Vagina (tissue), 2 donors: ENCODE results near the gene PFKFB4.
A peak's percentile ranks its signal among the peaks of the same experiment; 100 is the strongest.

Experiments used
- CTCF ChIP-seq, 3 experiments: fragments of 450-650 bp in 2 of 3; fragments of 200-600 bp in 1 of 3; sonication (generic) in 1 of 3; IDR thresholded peaks; one replicate each; pipeline ENCODE4 v1.5.1; 2017 to 2019; ENCODE audit warnings: antibody characterized with exemption in 3 of 3, mild to moderate bottlenecking in 2 of 3, moderate library complexity in 2 of 3
- POLR2A ChIP-seq, 2 donors: fragments of 450-650 bp; IDR thresholded peaks; one replicate each; pipeline ENCODE4 v1.6.1; 2017; ENCODE audit warnings: antibody characterized with exemption in 2 of 2, mild to moderate bottlenecking in 2 of 2, moderate library complexity in 2 of 2
- POLR2AphosphoS5 ChIP-seq, 2 donors: sonication (generic); formaldehyde crosslinking; IDR thresholded peaks; one replicate each; pipeline ENCODE4 v1.9.0; 2017; ENCODE audit warnings: antibody characterized with exemption in 2 of 2, mild to moderate bottlenecking in 2 of 2, low read depth in 1 of 2; ENCODE audit not compliant: insufficient read depth in 1 of 2

GRCh38 chr3:48548729-48549705, 7.6 kb downstream of the PFKFB4 start:
- TF ChIP-seq POLR2A (IDR thresholded peaks at IDR 0.05) (no peak), CTCF (IDR thresholded peaks at IDR 0.05) (peak; percentile 92 to 94 (median 93)), POLR2AphosphoS5 (IDR thresholded peaks at IDR 0.05; ENCODE audit: insufficient read depth in 1 of 2, low read depth in 1 of 2) (peak; percentile 27 to 42)
